GM12878 (cell line): ENCODE results near the gene ZP4. TPM values are rescaled to one million over a fixed set of nuclear protein-coding genes. Genes with fewer than 3 reads are reported as not detected.
A peak's percentile ranks its signal among the peaks of the same experiment; 100 is the strongest.

Source experiments
- ATAC-seq: fragments of 200-7000 bp; cut with Tn5 transposase; 3 replicates; pipeline ENCODE4 v1.9.1; 2020; ENCODE audit warnings: mild to moderate bottlenecking, moderate library complexity
- BruUV-seq: library from RNA; stranded (reverse); fragments of 400-500 nt; replicated peaks from 2 replicates; lab custom pipeline; 2021; lab: Mats Ljungman, UMichigan
- CTCF ChIA-PET: fragments of 300-600 bp; sonication (Branson Sonifier 250); formaldehyde crosslinking; extraction: SDS; loops from one replicate; lab custom pipeline; 2021; ENCODE audit warnings: inconsistent platforms; lab: Yijun Ruan, JAX
- POLR2A ChIA-PET: fragments of 350-600 bp; formaldehyde crosslinking; extraction: SDS; loops from one replicate; lab custom pipeline; 2021; ENCODE audit warnings: inconsistent platforms; lab: Charles Lee
- RAD21 ChIA-PET: fragments of 300-600 bp; sonication (Branson Sonifier 250); formaldehyde crosslinking; loops from one replicate; lab custom pipeline; 2023; ENCODE audit warnings: antibody characterized with exemption; ENCODE audit not compliant: unreplicated experiment; lab: Charles Lee
- SMC1A ChIA-PET: fragments of 300-600 bp; sonication (Branson Sonifier 250); formaldehyde crosslinking; loops from one replicate; lab custom pipeline; 2023; ENCODE audit not compliant: unreplicated experiment, uncharacterized antibody; lab: Charles Lee
- DNase-seq: peaks from one replicate; pipeline ENCODE4 v3.0.0-alpha.2; 2011; ENCODE audit warnings: low read depth, low spot score
- FAIRE-seq: peaks from 3 replicates; lab custom pipeline; 2011; peaks lifted over from hg19 to GRCh38; lab: Jason Lieb, UNC
- H2AFZ ChIP-seq: 2 replicates; pipeline ENCODE4 v1.6.0; 2011; ENCODE audit warnings: low read depth, low read length, control low read depth; ENCODE audit not compliant: control insufficient read depth
- H3K27ac ChIP-seq: 2 replicates; pipeline ENCODE4 v1.5.1; 2011; ENCODE audit warnings: control low read depth; ENCODE audit not compliant: control insufficient read depth, insufficient read depth
- H3K27me3 ChIP-seq, 2 experiments: replicated peaks in 1 of 2; 2 replicates each; pipeline versions ENCODE4 v1.6.0 to v1.6.1; 2011; ENCODE audit warnings: low read length in 1 of 2; ENCODE audit not compliant: control insufficient read depth in 2 of 2, insufficient read depth in 2 of 2
- H3K36me3 ChIP-seq, 2 experiments: 2 replicates each; pipeline ENCODE4 v1.5.1; 2011; ENCODE audit warnings: low read length in 1 of 2; ENCODE audit not compliant: control insufficient read depth in 2 of 2, insufficient read depth in 2 of 2
- H3K4me1 ChIP-seq: 2 replicates; pipeline ENCODE4 v1.6.1; 2011; ENCODE audit warnings: mild to moderate bottlenecking, low read length, moderate library complexity, mixed read lengths; ENCODE audit not compliant: control insufficient read depth, insufficient read depth
- H3K4me2 ChIP-seq: 2 replicates; pipeline ENCODE4 v1.6.0; 2011; ENCODE audit warnings: control low read depth; ENCODE audit not compliant: control insufficient read depth, insufficient read depth
- H3K4me3 ChIP-seq: fragments of 200-600 bp; sonication (generic); 2 replicates; pipeline ENCODE4 v1.5.1; 2016
- H3K79me2 ChIP-seq: 2 replicates; pipeline ENCODE4 v1.6.0; 2011; ENCODE audit warnings: low read length; ENCODE audit not compliant: control insufficient read depth, insufficient read depth
- H3K9ac ChIP-seq: 2 replicates; pipeline ENCODE4 v1.8.0; 2011; ENCODE audit warnings: low read length, control low read depth, mixed read lengths; ENCODE audit not compliant: control insufficient read depth, insufficient read depth
- H3K9me3 ChIP-seq: replicated peaks from 3 replicates; pipeline ENCODE4 v1.5.1; 2011; ENCODE audit warnings: mild to moderate bottlenecking, low read length; ENCODE audit not compliant: control insufficient read depth, insufficient read depth
- H4K20me1 ChIP-seq: 2 replicates; pipeline ENCODE4 v1.6.0; 2011; ENCODE audit not compliant: control insufficient read depth, insufficient read depth
- ATF7 ChIP-seq: fragments of 450-650 bp; IDR thresholded peaks from 2 replicates; pipeline ENCODE4 v1.6.1; 2016; ENCODE audit warnings: low read depth, mild to moderate bottlenecking
- BRCA1 ChIP-seq: IDR thresholded peaks from 2 replicates; pipeline ENCODE4 v1.6.1; 2011; ENCODE audit warnings: low read depth, low read length, improper control_type of control experiment
- CBX3 ChIP-seq: fragments of 200-600 bp; sonication (generic); IDR thresholded peaks from 2 replicates; pipeline ENCODE4 v1.6.1; 2016; ENCODE audit warnings: low read depth, borderline replicate concordance
- CTCF ChIP-seq, 3 experiments: IDR thresholded peaks in 2 of 3; conservative IDR thresholded peaks in 1 of 3; 2 replicates each; pipeline ENCODE4 v1.5.1; 2011; ENCODE audit warnings: low read depth in 3 of 3, low read length in 3 of 3, mild to moderate bottlenecking in 3 of 3, control low read depth in 2 of 3, moderate library complexity in 2 of 3, inconsistent platforms in 1 of 3, mixed read lengths in 1 of 3; ENCODE audit not compliant: control insufficient read depth in 2 of 3, insufficient read depth in 1 of 3; ENCODE audit errors: extremely low read depth in 1 of 3
- ELK1 ChIP-seq: IDR thresholded peaks from 2 replicates; pipeline ENCODE4 v1.6.1; 2012; ENCODE audit warnings: low read depth, low read length, improper control_type of control experiment
- FOXM1 ChIP-seq: IDR thresholded peaks from 2 replicates; pipeline ENCODE4 v1.6.1; 2012; ENCODE audit warnings: low read depth, mild to moderate bottlenecking, inconsistent platforms, low read length, moderate library complexity
- HCFC1 ChIP-seq: fragments of 150-350 bp; IDR thresholded peaks from 2 replicates; pipeline ENCODE4 v1.6.1; 2014; ENCODE audit warnings: low read length
- HDAC2 ChIP-seq: fragments of 200-600 bp; sonication (generic); IDR thresholded peaks from 2 replicates; pipeline ENCODE4 v1.6.1; 2017
- IRF4 ChIP-seq: IDR thresholded peaks from 2 replicates; pipeline ENCODE4 v1.6.1; 2011; ENCODE audit warnings: low read depth, low read length
- MXI1 ChIP-seq: fragments of 150-350 bp; IDR thresholded peaks from 2 replicates; pipeline ENCODE4 v1.6.1; 2011; ENCODE audit warnings: low read depth, mild to moderate bottlenecking, inconsistent platforms, low read length, improper control_type of control experiment
- NFYB ChIP-seq: IDR thresholded peaks from 2 replicates; pipeline ENCODE4 v1.6.1; 2011; ENCODE audit warnings: low read depth, mild to moderate bottlenecking, low read length, improper control_type of control experiment, moderate library complexity; ENCODE audit not compliant: insufficient read depth
- POLR2AphosphoS5 ChIP-seq: IDR thresholded peaks from 2 replicates; pipeline ENCODE4 v1.6.1; 2011; ENCODE audit warnings: mild to moderate bottlenecking, low read length, inconsistent platforms
- POU2F2 ChIP-seq: IDR thresholded peaks from 3 replicates; pipeline ENCODE4 v1.6.1; 2011; ENCODE audit warnings: low read depth, mild to moderate bottlenecking, low read length, borderline replicate concordance
- RFX5 ChIP-seq: IDR thresholded peaks from 2 replicates; pipeline ENCODE4 v1.6.1; 2011; ENCODE audit warnings: low read depth, low read length, improper control_type of control experiment
- TARDBP ChIP-seq: IDR thresholded peaks from 2 replicates; pipeline ENCODE4 v1.6.1; 2016; ENCODE audit warnings: borderline replicate concordance
- TCF7 ChIP-seq: IDR thresholded peaks from 2 replicates; pipeline ENCODE4 v1.6.1; 2014; ENCODE audit warnings: antibody characterized with exemption, borderline replicate concordance
- WGBS: methylation state at CpG from one replicate; pipeline ENCODE4 v1.1.6; 2016; ENCODE audit warnings: low lambda C conversion rate; ENCODE audit not compliant: insufficient replicate concordance, insufficient coverage; ENCODE audit errors: missing lambda C conversion rate; 5-methylcytosine and 5-hydroxymethylcytosine counted together
- in situ Hi-C: fragments of 300-500 bp; cut with MboI; formaldehyde crosslinking; loops from 9 replicates; pipeline ENCODE4 v1.14.3; 2018; ENCODE audit warnings: mixed read lengths
- intact Hi-C: fragments of 100-400 bp; cut with micrococcal nuclease; formaldehyde crosslinking; loops from one replicate; pipeline ENCODE4 v1.14.2; 2022; ENCODE audit not compliant: unreplicated experiment
- polyA plus RNA-seq, 11 experiments: library from polyadenylated mRNA; depleted of rRNA in 4 of 11; unstranded in 6 of 11; stranded (reverse) in 5 of 11; fragments of >200 nt; fragmentation: Nextera tagmentation in 4 of 11; fragmentation: Illumina TruSeq in 1 of 11; extraction: Ambion mirVana in 4 of 11; extraction: Trizol in 1 of 11; gene quantifications; 1 replicate in 1 of 11; 2 replicates in 10 of 11; pipeline versions ENCODE4 v1.2.1 to v1.2.3, GENCODE V29; 2011 to 2016; ENCODE audit warnings: inconsistent platforms in 2 of 11, missing spikeins in 2 of 11, low read depth in 1 of 11
- total RNA-seq, 4 experiments: library from RNA; depleted of rRNA in 3 of 4; stranded (reverse); fragments of >200 nt in 3 of 4; fragmentation: Illumina TruSeq in 1 of 4; extraction: Trizol in 1 of 4; gene quantifications; 2 replicates each; pipeline versions ENCODE4 v1.2.1 to v1.2.3, GENCODE V29; 2013 to 2021

Gene ZP4
- total and polyA plus RNA-seq, 10 of the 15 experiments (the other 5 are each of a cell fraction or from before 2014, with no cell fraction given) = 0.23 TPM; not detected in 9

- ChIA-PET POLR2A (no interaction called here), SMC1A (interaction anchor here (0.7 to 1.7 kb wide), 2 partner anchors 10 to 14 kb away, joined by 3 to 7 read pairs; no protein-coding TSS in a partner anchor), CTCF (interaction anchor here (1.0 to 5.0 kb wide), 2 partner anchors 11 to 313 kb away, joined by 3 to 27 read pairs; no protein-coding TSS in a partner anchor), RAD21 (interaction anchor here (2.4 kb wide), 1 partner anchor 11 kb away, joined by 10 read pairs; no protein-coding TSS in a partner anchor)
- Histone ChIP-seq H3K36me3 (no peaks in the 10 kb centered on the region), H3K79me2 (no peaks in the 10 kb centered on the region), H3K4me3 (no peak overlapping the region), H3K9ac (no peak overlapping the region), H3K9me3 (no peaks in the 10 kb centered on the region), H3K27me3 (no peaks in the 10 kb centered on the region), H3K4me1 (no peaks in the 10 kb centered on the region), H2AFZ (no peak overlapping the region), H3K27ac (no peak overlapping the region), H3K4me2 (no peak overlapping the region), H4K20me1 (no peaks in the 10 kb centered on the region)
- FAIRE-seq = no peak
- WGBS = 39% methylated on average over 8 of the region's 8 CpGs
- in situ Hi-C loops (no loop called here), intact Hi-C loops (no loop called here)
- TF ChIP-seq NFYB (no peak), HDAC2 (no peak), ATF7 (no peak), POLR2AphosphoS5 (no peak), HCFC1 (no peak), CBX3 (no peak)
- no peak for ATAC-seq
- no peak for DNase-seq
- BruUV-seq = no TSS peak
These were observed 15.4 kb downstream of the ZP4 start for GRCh38 chr1:237875291-237875690.

GRCh38 chr1:237873487-237874211 lies 17.1 kb downstream of the ZP4 start:
- intact Hi-C loops = no loop called here
- SMC1A ChIA-PET = interaction anchor here (0.6 kb wide), 1 partner anchor 830 kb away, joined by 3 read pairs; no protein-coding TSS in a partner anchor
- H3K36me3 ChIP-seq = no peaks in the 10 kb centered on the region
- RAD21 ChIA-PET = no interaction called here
- H3K9me3 ChIP-seq = no peaks in the 10 kb centered on the region
- H3K27ac ChIP-seq = no peak overlapping the region
- H3K9ac ChIP-seq = no peak overlapping the region
- H3K27me3 ChIP-seq = no peaks in the 10 kb centered on the region
- POLR2A ChIA-PET = no interaction called here
- H3K4me2 ChIP-seq = no peak overlapping the region
- H2AFZ ChIP-seq = no peak overlapping the region
- no peaks in the 10 kb centered on the region for H3K79me2 ChIP-seq
- no peaks in the 10 kb centered on the region for H3K4me1 ChIP-seq
- FAIRE-seq (no peak), ATAC-seq (peak; percentile 50), DNase-seq (no peak)
- WGBS = 0% methylated on average over 4 of the region's 4 CpGs
- BruUV-seq = no TSS peak
- no peak overlapping the region for H3K4me3 ChIP-seq
- in situ Hi-C loops = no loop called here
- CTCF ChIA-PET = interaction anchor here (5.0 kb wide), 1 partner anchor 10 kb away, joined by 27 read pairs; no protein-coding TSS in a partner anchor
- H4K20me1 ChIP-seq = no peaks in the 10 kb centered on the region
- TF ChIP-seq FOXM1 (no peak), ELK1 (no peak), BRCA1 (no peak), TCF7 (no peak), CTCF (IDR thresholded peaks at IDR 0.05 in 2 of 3, conservative IDR thresholded peaks at IDR 0.05 in 1 of 3; ENCODE audit: control insufficient read depth in 2 of 3, extremely low read depth in 1 of 3, insufficient read depth in 1 of 3, low read depth in 3 of 3, low read length in 3 of 3) (no peak), TARDBP (no peak), POU2F2 (no peak), RFX5 (no peak), POLR2AphosphoS5 (no peak), MXI1 (no peak), IRF4 (no peak)
